MCF 10A (cell line): ENCODE results near the gene STIM2. TPM values are rescaled to one million over a fixed set of nuclear protein-coding genes. Genes with fewer than 3 reads are reported as not detected.

ENCODE experiments used
- BruUV-seq: library from RNA; stranded (reverse); fragments of 400-500 nt; replicated peaks from 2 replicates; lab custom pipeline; 2021; lab: Mats Ljungman, UMichigan
- CTCF ChIA-PET: fragments of 300-600 bp; sonication (Branson Sonifier 250); formaldehyde crosslinking; extraction: SDS; loops from one replicate; lab custom pipeline; 2021; ENCODE audit warnings: antibody characterized with exemption, inconsistent platforms; lab: Yijun Ruan, JAX
- POLR2A ChIA-PET: fragments of 300-600, 350-650 bp; sonication (Branson Sonifier 250); formaldehyde crosslinking; extraction: SDS; loops from one replicate; lab custom pipeline; 2020; ENCODE audit warnings: antibody characterized with exemption, inconsistent platforms; lab: Yijun Ruan, JAX
- DNase-seq: peaks from one replicate; pipeline ENCODE4 v3.0.0-alpha.2; 2018; ENCODE audit not compliant: unreplicated experiment
- H3K27ac Mint-ChIP-seq: one replicate; pipeline ENCODE4 v1.8.0; 2022; ENCODE audit warnings: mild to moderate bottlenecking, low read depth, mixed read lengths; ENCODE audit not compliant: unreplicated experiment
- H3K27me3 Mint-ChIP-seq: one replicate; pipeline ENCODE4 v1.8.0; 2022; ENCODE audit warnings: mixed read lengths; ENCODE audit not compliant: insufficient read depth, unreplicated experiment
- H3K36me3 Mint-ChIP-seq: one replicate; pipeline ENCODE4 v1.8.0; 2022; ENCODE audit warnings: mild to moderate bottlenecking, moderate library complexity, mixed read lengths; ENCODE audit not compliant: insufficient read depth, unreplicated experiment
- H3K4me1 Mint-ChIP-seq: one replicate; pipeline ENCODE4 v1.8.0; 2022; ENCODE audit warnings: mixed read lengths; ENCODE audit not compliant: insufficient read depth, unreplicated experiment
- H3K4me3 Mint-ChIP-seq: one replicate; pipeline ENCODE4 v1.8.0; 2022; ENCODE audit warnings: mild to moderate bottlenecking, moderate library complexity, mixed read lengths; ENCODE audit not compliant: unreplicated experiment
- H3K9me3 Mint-ChIP-seq: one replicate; pipeline ENCODE4 v1.8.0; 2022; ENCODE audit warnings: mixed read lengths; ENCODE audit not compliant: unreplicated experiment
- CTCF ChIP-seq: fragments of 200-600 bp; IDR thresholded peaks from one replicate; pipeline ENCODE4 v1.8.0; 2022; ENCODE audit warnings: antibody characterized with exemption, mild to moderate bottlenecking; ENCODE audit not compliant: unreplicated experiment
- intact Hi-C: fragments of 100-400 bp; cut with micrococcal nuclease; formaldehyde crosslinking; loops from 2 replicates; pipeline ENCODE4 v1.14.1; 2022
- total RNA-seq: library from RNA; stranded (reverse); gene quantifications from 2 replicates; pipeline ENCODE4 v1.2.3, GENCODE V29; 2022

Gene STIM2
- total RNA-seq, 1 experiment from 2014 or later = 18.5 TPM

GRCh38 chr4:26952891-26953290 is 92.2 kb downstream of the STIM2 start:
- Mint-ChIP-seq H3K36me3 (no peaks in the 10 kb centered on the region), H3K4me1 (peaks cover 11% of the 10 kb centered on the region), H3K4me3 (no peak overlapping the region), H3K27ac (no peak overlapping the region), H3K27me3 (no peaks in the 10 kb centered on the region), H3K9me3 (no peaks in the 10 kb centered on the region)
- BruUV-seq = no TSS peak
- no peak for DNase-seq
- CTCF ChIA-PET = no interaction called here
- intact Hi-C loops = no loop called here
- POLR2A ChIA-PET = interaction anchor here (0.6 kb wide), 1 partner anchor 15 kb away, joined by 4 read pairs; no protein-coding TSS in a partner anchor
- TF ChIP-seq CTCF = no peak

GRCh38 chr4:26953366-26953765 is 92.7 kb downstream of the STIM2 start:
- Mint-ChIP-seq H3K36me3 (no peaks in the 10 kb centered on the region), H3K27ac (no peak overlapping the region), H3K4me3 (no peak overlapping the region), H3K4me1 (peaks cover 11% of the 10 kb centered on the region), H3K27me3 (no peaks in the 10 kb centered on the region), H3K9me3 (no peaks in the 10 kb centered on the region)
- no peak for TF ChIP-seq CTCF
- BruUV-seq = no TSS peak
- no peak for DNase-seq
- CTCF ChIA-PET = no interaction called here
- POLR2A ChIA-PET = no interaction called here
- intact Hi-C loops = no loop called here

- POLR2A ChIA-PET = no interaction called here
Measured at GRCh38 chr4:26953770-26954423, 93.3 kb downstream of the STIM2 start.

GRCh38 chr4:26955241-26955640 is 94.6 kb downstream of the STIM2 start:
- Mint-ChIP-seq H3K27me3 (no peaks in the 10 kb centered on the region), H3K36me3 (no peaks in the 10 kb centered on the region), H3K27ac (no peak overlapping the region), H3K4me3 (no peak overlapping the region), H3K9me3 (no peaks in the 10 kb centered on the region), H3K4me1 (peaks cover 11% of the 10 kb centered on the region)
- no TSS peak for BruUV-seq
- POLR2A ChIA-PET = interaction anchor here (0.7 kb wide), 1 partner anchor 34 kb away, joined by 3 read pairs; no protein-coding TSS in a partner anchor
- intact Hi-C loops = no loop called here
- TF ChIP-seq CTCF = no peak
- DNase-seq = no peak
- CTCF ChIA-PET = interaction anchor here (0.6 kb wide), 3 partner anchors 34 to 451 kb away, joined by 3 to 4 read pairs (median 3); no protein-coding TSS in a partner anchor

More at GRCh38 chr4:26953770-26954423, 93.3 kb downstream of the STIM2 start:
- H3K9me3 Mint-ChIP-seq = no peaks in the 10 kb centered on the region
- no peak overlapping the region for H3K4me3 Mint-ChIP-seq
- H3K4me1 Mint-ChIP-seq = peaks cover 11% of the 10 kb centered on the region
- BruUV-seq = no TSS peak
- no peak overlapping the region for H3K27ac Mint-ChIP-seq
- intact Hi-C loops = no loop called here
- CTCF ChIA-PET = no interaction called here
- TF ChIP-seq CTCF = no peak
- H3K27me3 Mint-ChIP-seq = no peaks in the 10 kb centered on the region
- no peaks in the 10 kb centered on the region for H3K36me3 Mint-ChIP-seq
- DNase-seq = no peak
